KMS-11 (cell line): ENCODE data around the gene FAM83F.

Source experiments
- H2AFZ ChIP-seq: fragments of 200-600 bp; sonication (generic); 2 replicates; pipeline ENCODE4 v1.6.1; 2016; ENCODE audit warnings: antibody characterized with exemption, mixed run types, low read depth
- H3K27ac ChIP-seq: fragments of 200-600 bp; sonication (generic); 2 replicates; pipeline ENCODE4 v1.6.1; 2016; ENCODE audit warnings: mild to moderate bottlenecking, mixed run types
- H3K27me3 ChIP-seq: fragments of 200-600 bp; sonication (generic); 2 replicates; pipeline ENCODE4 v1.6.1; 2017; ENCODE audit warnings: mild to moderate bottlenecking, low read depth, mixed run types, moderate library complexity; ENCODE audit not compliant: insufficient read depth
- H3K36me3 ChIP-seq: fragments of 200-600 bp; sonication (generic); 2 replicates; pipeline ENCODE4 v1.6.1; 2017; ENCODE audit warnings: mild to moderate bottlenecking, mixed run types; ENCODE audit not compliant: insufficient read depth
- H3K4me1 ChIP-seq: fragments of 200-600 bp; sonication (generic); 2 replicates; pipeline ENCODE4 v1.6.1; 2016; ENCODE audit warnings: mild to moderate bottlenecking, low read depth, mixed run types; ENCODE audit not compliant: poor library complexity, severe bottlenecking
- H3K4me2 ChIP-seq: fragments of 200-600 bp; sonication (generic); 2 replicates; pipeline ENCODE4 v1.7.0; 2016; ENCODE audit warnings: mild to moderate bottlenecking, mixed run types
- H3K4me3 ChIP-seq: fragments of 200-600 bp; sonication (generic); IDR thresholded peaks from 2 replicates; pipeline ENCODE4 v1.6.1; 2017; ENCODE audit warnings: low read depth, low read length, mixed read lengths; ENCODE audit not compliant: insufficient read depth
- H3K79me2 ChIP-seq: fragments of 200-600 bp; sonication (generic); 2 replicates; pipeline ENCODE4 v1.6.1; 2016; ENCODE audit warnings: low read depth, mixed run types; ENCODE audit not compliant: insufficient read depth
- H3K9ac ChIP-seq: fragments of 200-600 bp; sonication (generic); 2 replicates; pipeline ENCODE4 v1.6.1; 2016; ENCODE audit warnings: mild to moderate bottlenecking, mixed run types
- H4K20me1 ChIP-seq: fragments of 200-600 bp; sonication (generic); 2 replicates; pipeline ENCODE4 v1.6.1; 2016; ENCODE audit warnings: mild to moderate bottlenecking, mixed run types; ENCODE audit not compliant: insufficient read depth
- CTCF ChIP-seq: fragments of 200-600 bp; sonication (generic); conservative IDR thresholded peaks from 2 replicates; pipeline ENCODE4 v1.6.1; 2017; ENCODE audit warnings: low read depth, mild to moderate bottlenecking, antibody characterized with exemption, low read length, moderate library complexity, mixed read lengths

The FAM83F gene

DNA sequence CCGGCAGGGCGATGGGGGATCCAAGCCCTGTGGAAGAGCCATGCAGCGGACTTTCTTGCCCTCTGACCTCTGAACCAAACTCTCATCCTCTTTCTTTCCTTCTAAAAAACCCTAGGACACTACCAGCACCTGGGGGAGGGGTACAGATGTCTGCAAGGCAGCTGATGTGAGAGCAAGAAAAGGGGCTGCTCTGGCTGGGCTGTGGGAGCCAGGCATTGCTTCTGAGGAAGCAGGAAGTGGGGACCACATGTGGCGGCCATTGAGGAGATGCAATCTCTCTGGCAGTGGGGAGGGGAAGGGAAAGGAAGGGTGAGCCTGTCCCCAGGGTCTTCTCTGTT is 36.0 kb downstream of the FAM83F start:
- H3K27me3 ChIP-seq: 0 out of 2 replicates have a peak, but pooled peaks cover 2% of the 10 kb centered on the region
- H3K4me3 ChIP-seq: no peak overlapping the region
- no peaks in the 10 kb centered on the region for H3K4me1 ChIP-seq
- no peak for TF ChIP-seq CTCF
- H4K20me1 ChIP-seq: no peaks in the 10 kb centered on the region
- H2AFZ ChIP-seq: no peak overlapping the region
- H3K9ac ChIP-seq: no peak overlapping the region
- H3K79me2 ChIP-seq: no peaks in the 10 kb centered on the region
- H3K4me2 ChIP-seq: no peak overlapping the region
- no peak overlapping the region for H3K27ac ChIP-seq
- no peaks in the 10 kb centered on the region for H3K36me3 ChIP-seq

- Histone ChIP-seq H3K27ac (no peak overlapping the region), H3K4me2 (no peak overlapping the region), H3K9ac (no peak overlapping the region), H4K20me1 (no peaks in the 10 kb centered on the region), H3K4me1 (peaks cover 2% of the 10 kb centered on the region), H3K4me3 (no peak overlapping the region), H3K79me2 (no peaks in the 10 kb centered on the region), H3K27me3 (0 out of 2 replicates have a peak, but pooled peaks cover 2% of the 10 kb centered on the region), H2AFZ (no peak overlapping the region), H3K36me3 (no peaks in the 10 kb centered on the region)
- no peak for TF ChIP-seq CTCF
Measured at GRCh38 chr22:40031766-40032470, 37.2 kb downstream of the FAM83F start.

DNA sequence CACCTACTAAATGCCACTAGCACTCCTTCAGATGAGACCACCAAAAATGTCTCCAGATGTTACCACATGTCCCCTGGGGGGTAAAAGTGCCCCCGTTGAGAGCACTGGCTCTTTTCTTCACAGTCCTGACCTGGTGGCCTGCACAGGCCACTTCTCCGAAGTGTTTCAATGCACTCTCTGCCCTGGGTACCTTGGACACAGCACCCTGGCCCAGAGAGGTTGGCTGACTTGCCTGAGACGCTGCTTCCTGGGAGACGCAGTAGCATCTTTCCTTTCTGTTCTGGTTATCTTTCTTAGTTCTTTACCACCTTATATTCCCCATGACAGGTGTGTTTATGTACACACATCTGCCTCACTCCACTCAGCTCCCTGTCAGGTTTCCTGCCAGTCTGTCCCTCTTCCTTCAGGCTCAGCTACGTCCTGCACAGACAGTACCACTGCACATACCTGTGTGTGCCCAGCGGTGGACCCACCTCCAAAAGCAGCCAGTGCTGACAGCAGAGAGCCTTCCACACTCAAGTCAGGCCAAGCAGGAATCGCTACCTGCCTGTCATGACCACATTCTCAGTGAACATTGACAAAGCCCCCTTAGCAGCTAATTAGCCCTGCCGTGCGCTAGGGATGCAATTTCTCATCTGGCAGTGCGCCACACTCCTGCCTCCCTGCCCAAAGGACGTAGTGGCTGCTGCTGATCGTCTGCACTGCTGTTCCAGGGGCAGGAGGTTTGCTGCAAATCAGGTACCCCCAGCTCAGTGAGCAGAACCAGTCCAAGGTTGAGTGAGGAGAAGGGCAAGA is 39.0 kb downstream of the FAM83F start:
- Histone ChIP-seq H4K20me1 (no peaks in the 10 kb centered on the region), H3K27ac (no peak overlapping the region), H3K9ac (no peak overlapping the region), H2AFZ (no peak overlapping the region), H3K4me2 (no peak overlapping the region), H3K36me3 (no peaks in the 10 kb centered on the region), H3K4me1 (peaks cover 8% of the 10 kb centered on the region), H3K27me3 (peaks cover 4% of the 10 kb centered on the region; the same call in 1 of the 2 replicates), H3K79me2 (no peaks in the 10 kb centered on the region), H3K4me3 (no peak overlapping the region)
- TF ChIP-seq CTCF: no peak

DNA sequence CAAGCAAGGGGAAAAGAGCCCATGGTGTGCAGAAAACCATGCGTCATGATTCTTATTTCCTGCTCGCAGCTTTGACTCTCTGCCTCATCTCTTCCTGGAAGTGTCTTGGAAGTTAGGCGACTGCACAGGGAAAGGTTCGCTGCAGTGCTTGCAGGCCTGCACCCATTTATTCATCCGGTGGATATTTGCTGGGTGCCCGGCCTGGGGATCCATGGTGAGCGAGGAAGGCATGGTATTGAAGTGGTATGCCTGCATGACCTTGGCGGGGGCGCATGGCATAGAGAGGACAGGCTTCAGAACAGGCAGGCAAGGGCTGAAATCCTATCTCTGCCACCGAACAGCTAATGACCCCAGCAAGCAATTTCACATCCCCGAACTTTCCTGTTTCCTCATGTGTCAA is 40.6 kb downstream of the FAM83F start:
- Histone ChIP-seq H3K9ac (no peak overlapping the region), H4K20me1 (no peaks in the 10 kb centered on the region), H3K79me2 (no peaks in the 10 kb centered on the region), H3K4me3 (no peak overlapping the region), H2AFZ (no peak overlapping the region), H3K4me2 (no peak overlapping the region), H3K4me1 (peaks cover 8% of the 10 kb centered on the region), H3K27ac (no peak overlapping the region), H3K27me3 (peaks cover 18% of the 10 kb centered on the region), H3K36me3 (no peaks in the 10 kb centered on the region)
- TF ChIP-seq CTCF: no peak
